SK-N-MC (cell line): Measurements from ENCODE around the gene ITGB3.

Experiments used
- EZH2 ChIP-seq: fragments of 200-600 bp; sonication (generic); IDR thresholded peaks from one replicate; pipeline ENCODE4 v1.6.1; 2017; ENCODE audit warnings: antibody characterized with exemption
- FOXP2 ChIP-seq: optimal IDR thresholded peaks from 2 replicates; pipeline ENCODE3; 2011; ENCODE audit warnings: mild to moderate bottlenecking, moderate library complexity; ENCODE audit not compliant: insufficient read depth; ENCODE audit errors: extremely low read length, control extremely low read depth
- POLR2AphosphoS5 ChIP-seq: IDR thresholded peaks from 2 replicates; pipeline ENCODE4 v1.6.1; 2012; ENCODE audit warnings: mild to moderate bottlenecking, low read depth, low read length, borderline replicate concordance

DNA sequence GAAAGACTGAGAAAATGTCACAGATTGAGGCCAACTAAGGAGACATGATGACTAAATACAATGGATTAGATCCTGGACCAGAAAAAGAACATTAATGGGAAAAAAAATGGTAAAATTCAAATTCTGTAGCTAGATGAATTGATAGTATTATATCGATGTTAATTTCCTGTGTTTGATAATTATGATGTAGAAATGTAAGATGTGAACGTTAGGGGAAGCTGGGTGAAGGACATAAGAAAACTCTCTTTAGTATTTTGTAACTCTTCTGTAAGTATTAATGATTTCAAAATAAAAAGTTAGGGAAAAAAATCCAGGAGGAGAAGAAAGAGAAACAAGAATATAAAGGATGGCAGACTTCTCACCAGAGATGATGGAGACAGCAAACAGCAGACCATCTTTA, 2.8 kb upstream of the ITGB3 start:
- TF ChIP-seq POLR2AphosphoS5 (no peak), EZH2 (no peak), FOXP2 (no peak)
